ENCODE data around the gene AGTRAP.

The AGTRAP gene

GRCh38 chr1:11693917-11694316, 42.0 kb upstream of the AGTRAP start:
- H3K27ac ChIP-seq (replicated peaks; ENCODE audit: low read length), result no peak overlapping the region
- no peak overlapping the region for H2BK5ac ChIP-seq (ENCODE audit: low read length)
- H4K91ac ChIP-seq (ENCODE audit: low read depth, low read length, poor library complexity), result no peak overlapping the region
- H3K18ac ChIP-seq (ENCODE audit: low read length), result peak overlapping the region; percentile 83
- H2AFZ ChIP-seq (ENCODE audit: low read length), result no peak overlapping the region
- peaks cover 22 to 29% of the 10 kb centered on the region in 2 donors for H3K4me1 ChIP-seq (ENCODE audit: control insufficient read depth in 2 of 2, insufficient read depth in 1 of 2, low read depth in 1 of 2, low read length in 2 of 2)
- H3K4me3 ChIP-seq (ENCODE audit: low read length in 2 of 2), result no peak overlapping the region
- peak overlapping the region; percentile 95 for H2BK12ac ChIP-seq (ENCODE audit: low read length)
- H4K8ac ChIP-seq (ENCODE audit: low read depth, low read length), result peak overlapping the region; percentile 30
- H2BK120ac ChIP-seq (ENCODE audit: low read depth, low read length), result peak overlapping the region; percentile 81
- peak overlapping the region; percentile 92 for H2AK5ac ChIP-seq (ENCODE audit: low read depth, low read length)
- H2BK15ac ChIP-seq (ENCODE audit: low read length), result peak overlapping the region; percentile 93
- no peak overlapping the region for H3K4me2 ChIP-seq (ENCODE audit: insufficient read depth, low read length, poor library complexity, severe bottlenecking)
- H3K79me1 ChIP-seq (ENCODE audit: low read depth, low read length), result no peaks in the 10 kb centered on the region
- H3K23ac ChIP-seq (ENCODE audit: low read depth, low read length, poor library complexity), result peak overlapping the region; percentile 33
- no peaks in the 10 kb centered on the region for H3K9me3 ChIP-seq (replicated peaks in 1 of 2; ENCODE audit: control insufficient read depth in 2 of 2, insufficient read depth in 1 of 2, low read depth in 1 of 2, low read length in 2 of 2)
- peaks cover 0 to 12% (median 0%) of the 10 kb centered on the region in 3 experiments for H3K27me3 ChIP-seq (ENCODE audit: control insufficient read depth in 3 of 3, insufficient read depth in 3 of 3, low read depth in 1 of 3, low read length in 3 of 3)
- no peak overlapping the region for H3K14ac ChIP-seq (ENCODE audit: low read length)
- WGBS, 2 donors (ENCODE audit: extremely low coverage in 2 of 2, insufficient read length in 2 of 2, insufficient replicate concordance in 1 of 2), result no CpG with 5 or more reads among the region's 5 CpGs
- H3K36me3 ChIP-seq (replicated peaks in 1 of 2; ENCODE audit: control insufficient read depth in 2 of 2, insufficient read depth in 2 of 2, low read length in 2 of 2), result peaks cover 0 to 8% of the 10 kb centered on the region in 2 donors
- peak overlapping the region; percentile 39 for H3K4ac ChIP-seq (ENCODE audit: low read length)
- DNase-seq (ENCODE audit: low spot score), result no peak
- H3K9ac ChIP-seq (ENCODE audit: low read depth, low read length, poor library complexity), result no peak overlapping the region

- no peak overlapping the region for H2AFZ ChIP-seq (ENCODE audit: low read length)
- no peak overlapping the region for H2BK120ac ChIP-seq (ENCODE audit: low read depth, low read length)
- H3K9ac ChIP-seq (ENCODE audit: low read depth, low read length, poor library complexity), result peak overlapping the region; percentile 40
- no CpG with 5 or more reads among the region's 6 CpGs for WGBS, 2 donors (ENCODE audit: extremely low coverage in 2 of 2, insufficient read length in 2 of 2, insufficient replicate concordance in 1 of 2)
- no peak for DNase-seq (ENCODE audit: low spot score)
- H2AK5ac ChIP-seq (ENCODE audit: low read depth, low read length), result no peak overlapping the region
- H3K18ac ChIP-seq (ENCODE audit: low read length), result peak overlapping the region; percentile 54
- H4K91ac ChIP-seq (ENCODE audit: low read depth, low read length, poor library complexity), result peak overlapping the region; percentile 48
- no peak overlapping the region for H3K4ac ChIP-seq (ENCODE audit: low read length)
- H3K4me2 ChIP-seq (ENCODE audit: insufficient read depth, low read length, poor library complexity, severe bottlenecking), result peak overlapping the region; percentile 4
- H3K4me3 ChIP-seq (ENCODE audit: low read length in 2 of 2), result no peak overlapping the region
- no peak overlapping the region for H4K8ac ChIP-seq (ENCODE audit: low read depth, low read length)
- no peak overlapping the region for H3K14ac ChIP-seq (ENCODE audit: low read length)
- H3K4me1 ChIP-seq (ENCODE audit: control insufficient read depth in 2 of 2, insufficient read depth in 1 of 2, low read depth in 1 of 2, low read length in 2 of 2), result peaks cover 13 to 21% of the 10 kb centered on the region in 2 donors
- no peaks in the 10 kb centered on the region for H3K9me3 ChIP-seq (replicated peaks in 1 of 2; ENCODE audit: control insufficient read depth in 2 of 2, insufficient read depth in 1 of 2, low read depth in 1 of 2, low read length in 2 of 2)
- no peak overlapping the region for H2BK5ac ChIP-seq (ENCODE audit: low read length)
- no peak overlapping the region for H2BK15ac ChIP-seq (ENCODE audit: low read length)
- peaks cover 0 to 8% of the 10 kb centered on the region in 2 donors for H3K36me3 ChIP-seq (replicated peaks in 1 of 2; ENCODE audit: control insufficient read depth in 2 of 2, insufficient read depth in 2 of 2, low read length in 2 of 2)
- H3K27ac ChIP-seq (replicated peaks; ENCODE audit: low read length), result no peak overlapping the region
- peaks cover 0 to 12% (median 0%) of the 10 kb centered on the region in 3 experiments for H3K27me3 ChIP-seq (ENCODE audit: control insufficient read depth in 3 of 3, insufficient read depth in 3 of 3, low read depth in 1 of 3, low read length in 3 of 3)
- H3K23ac ChIP-seq (ENCODE audit: low read depth, low read length, poor library complexity), result no peak overlapping the region
- H3K79me1 ChIP-seq (ENCODE audit: low read depth, low read length), result no peaks in the 10 kb centered on the region
- H2BK12ac ChIP-seq (ENCODE audit: low read length), result peak overlapping the region; percentile 35
Measured at GRCh38 chr1:11695861-11696260, 40.1 kb upstream of the AGTRAP start.

GRCh38 chr1:11697188-11697892, 38.6 kb upstream of the AGTRAP start:
- H3K36me3 ChIP-seq (replicated peaks in 1 of 2; ENCODE audit: control insufficient read depth in 2 of 2, insufficient read depth in 2 of 2, low read length in 2 of 2), result peaks cover 5 to 16% of the 10 kb centered on the region in 2 donors
- H3K4ac ChIP-seq (ENCODE audit: low read length), result no peak overlapping the region
- H3K14ac ChIP-seq (ENCODE audit: low read length), result no peak overlapping the region
- no peak overlapping the region for H2AK5ac ChIP-seq (ENCODE audit: low read depth, low read length)
- peaks cover under 1% of the 10 kb centered on the region for H3K79me1 ChIP-seq (ENCODE audit: low read depth, low read length)
- H2BK120ac ChIP-seq (ENCODE audit: low read depth, low read length), result no peak overlapping the region
- H3K4me3 ChIP-seq (ENCODE audit: low read length in 2 of 2), result no peak overlapping the region
- no peak overlapping the region for H4K91ac ChIP-seq (ENCODE audit: low read depth, low read length, poor library complexity)
- no peak overlapping the region for H2AFZ ChIP-seq (ENCODE audit: low read length)
- H3K27ac ChIP-seq (replicated peaks; ENCODE audit: low read length), result no peak overlapping the region
- no peak overlapping the region for H2BK15ac ChIP-seq (ENCODE audit: low read length)
- no peak overlapping the region for H3K23ac ChIP-seq (ENCODE audit: low read depth, low read length, poor library complexity)
- no peak for DNase-seq (ENCODE audit: low spot score)
- H3K18ac ChIP-seq (ENCODE audit: low read length), result no peak overlapping the region
- no peak overlapping the region for H3K4me2 ChIP-seq (ENCODE audit: insufficient read depth, low read length, poor library complexity, severe bottlenecking)
- H3K4me1 ChIP-seq (ENCODE audit: control insufficient read depth in 2 of 2, insufficient read depth in 1 of 2, low read depth in 1 of 2, low read length in 2 of 2), result peaks cover 25 to 36% of the 10 kb centered on the region in 2 donors
- H3K27me3 ChIP-seq (ENCODE audit: control insufficient read depth in 3 of 3, insufficient read depth in 3 of 3, low read depth in 1 of 3, low read length in 3 of 3), result peaks cover 0 to 10% (median 0%) of the 10 kb centered on the region in 3 experiments
- no peak overlapping the region for H2BK12ac ChIP-seq (ENCODE audit: low read length)
- no CpG with 5 or more reads among the region's 8 CpGs for WGBS, 2 donors (ENCODE audit: extremely low coverage in 2 of 2, insufficient read length in 2 of 2, insufficient replicate concordance in 1 of 2)
- peaks cover 0 to 4% of the 10 kb centered on the region in 2 donors for H3K9me3 ChIP-seq (replicated peaks in 1 of 2; ENCODE audit: control insufficient read depth in 2 of 2, insufficient read depth in 1 of 2, low read depth in 1 of 2, low read length in 2 of 2)
- no peak overlapping the region for H4K8ac ChIP-seq (ENCODE audit: low read depth, low read length)
- no peak overlapping the region for H3K9ac ChIP-seq (ENCODE audit: low read depth, low read length, poor library complexity)
- no peak overlapping the region for H2BK5ac ChIP-seq (ENCODE audit: low read length)

GRCh38 chr1:11697893-11698210, 38.1 kb upstream of the AGTRAP start:
- no peak overlapping the region for H2BK12ac ChIP-seq (ENCODE audit: low read length)
- no peak overlapping the region for H2BK120ac ChIP-seq (ENCODE audit: low read depth, low read length)
- no peak overlapping the region for H4K91ac ChIP-seq (ENCODE audit: low read depth, low read length, poor library complexity)
- H3K14ac ChIP-seq (ENCODE audit: low read length), result no peak overlapping the region
- H3K4me3 ChIP-seq (ENCODE audit: low read length in 2 of 2), result no peak overlapping the region
- H2AFZ ChIP-seq (ENCODE audit: low read length), result no peak overlapping the region
- no peak overlapping the region for H3K4ac ChIP-seq (ENCODE audit: low read length)
- H2BK15ac ChIP-seq (ENCODE audit: low read length), result no peak overlapping the region
- H3K4me1 ChIP-seq (ENCODE audit: control insufficient read depth in 2 of 2, insufficient read depth in 1 of 2, low read depth in 1 of 2, low read length in 2 of 2), result peaks cover 23 to 36% of the 10 kb centered on the region in 2 donors
- peaks cover 0 to 6% of the 10 kb centered on the region in 2 donors for H3K9me3 ChIP-seq (replicated peaks in 1 of 2; ENCODE audit: control insufficient read depth in 2 of 2, insufficient read depth in 1 of 2, low read depth in 1 of 2, low read length in 2 of 2)
- no peak overlapping the region for H3K4me2 ChIP-seq (ENCODE audit: insufficient read depth, low read length, poor library complexity, severe bottlenecking)
- no peak overlapping the region for H3K18ac ChIP-seq (ENCODE audit: low read length)
- peaks cover 2% of the 10 kb centered on the region for H3K79me1 ChIP-seq (ENCODE audit: low read depth, low read length)
- DNase-seq (ENCODE audit: low spot score), result no peak
- H2BK5ac ChIP-seq (ENCODE audit: low read length), result no peak overlapping the region
- H3K27ac ChIP-seq (replicated peaks; ENCODE audit: low read length), result no peak overlapping the region
- no CpG with 5 or more reads among the region's 5 CpGs for WGBS, 2 donors (ENCODE audit: extremely low coverage in 2 of 2, insufficient read length in 2 of 2, insufficient replicate concordance in 1 of 2)
- H4K8ac ChIP-seq (ENCODE audit: low read depth, low read length), result no peak overlapping the region
- no peak overlapping the region for H3K9ac ChIP-seq (ENCODE audit: low read depth, low read length, poor library complexity)
- H3K23ac ChIP-seq (ENCODE audit: low read depth, low read length, poor library complexity), result no peak overlapping the region
- peaks cover 0 to 7% (median 0%) of the 10 kb centered on the region in 3 experiments for H3K27me3 ChIP-seq (ENCODE audit: control insufficient read depth in 3 of 3, insufficient read depth in 3 of 3, low read depth in 1 of 3, low read length in 3 of 3)
- peaks cover 6 to 18% of the 10 kb centered on the region in 2 donors for H3K36me3 ChIP-seq (replicated peaks in 1 of 2; ENCODE audit: control insufficient read depth in 2 of 2, insufficient read depth in 2 of 2, low read length in 2 of 2)
- no peak overlapping the region for H2AK5ac ChIP-seq (ENCODE audit: low read depth, low read length)

Data from neuronal stem cell (in vitro differentiated cells).